Liver (tissue), 3 donors: ENCODE measurements around the gene AIP.

Source experiments
- ATF3 ChIP-seq: IDR thresholded peaks from 2 replicates; pipeline ENCODE4 v1.6.1; 2016; ENCODE audit warnings: antibody characterized with exemption
- CTCF ChIP-seq: fragments of 150-350 bp; IDR thresholded peaks from 2 replicates; pipeline ENCODE4 v1.5.1; 2017; ENCODE audit warnings: improper control_type of control experiment, low read depth, low read length; ENCODE audit not compliant: missing input control
- EGR1 ChIP-seq, 2 donors: IDR thresholded peaks; 2 replicates each; pipeline ENCODE4 v1.6.1; 2016 to 2018; ENCODE audit warnings: antibody characterized with exemption in 2 of 2, low read depth in 2 of 2
- FOXA1 ChIP-seq: IDR thresholded peaks from 2 replicates; pipeline ENCODE4 v1.6.1; 2016; ENCODE audit warnings: antibody characterized with exemption
- GABPA ChIP-seq, 2 donors: IDR thresholded peaks in 1 of 2; conservative IDR thresholded peaks in 1 of 2; 2 replicates each; pipeline ENCODE4 v1.6.1; 2016; ENCODE audit warnings: antibody characterized with exemption in 2 of 2, mild to moderate bottlenecking in 1 of 2, moderate library complexity in 1 of 2
- HNF4G ChIP-seq: IDR thresholded peaks from 2 replicates; pipeline ENCODE4 v1.6.1; 2016; ENCODE audit warnings: antibody characterized with exemption
- MAX ChIP-seq: IDR thresholded peaks from 2 replicates; pipeline ENCODE4 v1.6.1; 2016; ENCODE audit warnings: antibody characterized with exemption
- RAD21 ChIP-seq, 2 donors: IDR thresholded peaks; 2 replicates each; pipeline ENCODE4 v1.6.1; 2016; ENCODE audit warnings: antibody characterized with exemption in 2 of 2, mild to moderate bottlenecking in 2 of 2
- RXRA ChIP-seq, 2 donors: IDR thresholded peaks; 2 replicates each; pipeline ENCODE4 v1.6.1; 2017 to 2018; ENCODE audit warnings: antibody characterized with exemption in 2 of 2, mild to moderate bottlenecking in 1 of 2
- SP1 ChIP-seq: IDR thresholded peaks from 2 replicates; pipeline ENCODE4 v1.6.1; 2018; ENCODE audit warnings: antibody characterized with exemption, mild to moderate bottlenecking
- TAF1 ChIP-seq: conservative IDR thresholded peaks from 2 replicates; pipeline ENCODE4 v1.6.1; 2016; ENCODE audit warnings: antibody characterized with exemption, mild to moderate bottlenecking
- TF ChIP-seq, protein P1 (sequence below): IDR thresholded peaks from 2 replicates; pipeline ENCODE4 v1.6.1; 2016; ENCODE audit warnings: antibody characterized with exemption
- TF ChIP-seq, protein P2 (sequence below): IDR thresholded peaks from 2 replicates; pipeline ENCODE4 v1.6.1; 2016; ENCODE audit warnings: antibody characterized with exemption, mild to moderate bottlenecking
- donor health status: healthy.
- donor health status: healthy.

GRCh38 chr11:67538306-67538705 lies 55.5 kb downstream of the AIP start:
- TF ChIP-seq MAX = no peak
- TF ChIP-seq SP1 = no peak
- TF ChIP-seq EGR1 (IDR thresholded peaks at IDR 0.05; ENCODE audit: low read depth in 2 of 2) = no peak
- no peak for TF ChIP-seq RAD21 (IDR thresholded peaks at IDR 0.05)
- TF ChIP-seq HNF4G = no peak
- TF ChIP-seq CTCF = no peak
- TF ChIP-seq, protein P1, sequence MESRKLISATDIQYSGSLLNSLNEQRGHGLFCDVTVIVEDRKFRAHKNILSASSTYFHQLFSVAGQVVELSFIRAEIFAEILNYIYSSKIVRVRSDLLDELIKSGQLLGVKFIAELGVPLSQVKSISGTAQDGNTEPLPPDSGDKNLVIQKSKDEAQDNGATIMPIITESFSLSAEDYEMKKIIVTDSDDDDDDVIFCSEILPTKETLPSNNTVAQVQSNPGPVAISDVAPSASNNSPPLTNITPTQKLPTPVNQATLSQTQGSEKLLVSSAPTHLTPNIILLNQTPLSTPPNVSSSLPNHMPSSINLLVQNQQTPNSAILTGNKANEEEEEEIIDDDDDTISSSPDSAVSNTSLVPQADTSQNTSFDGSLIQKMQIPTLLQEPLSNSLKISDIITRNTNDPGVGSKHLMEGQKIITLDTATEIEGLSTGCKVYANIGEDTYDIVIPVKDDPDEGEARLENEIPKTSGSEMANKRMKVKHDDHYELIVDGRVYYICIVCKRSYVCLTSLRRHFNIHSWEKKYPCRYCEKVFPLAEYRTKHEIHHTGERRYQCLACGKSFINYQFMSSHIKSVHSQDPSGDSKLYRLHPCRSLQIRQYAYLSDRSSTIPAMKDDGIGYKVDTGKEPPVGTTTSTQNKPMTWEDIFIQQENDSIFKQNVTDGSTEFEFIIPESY = no peak
- no peak for TF ChIP-seq TAF1
- TF ChIP-seq RXRA (IDR thresholded peaks at IDR 0.05) = no peak
- TF ChIP-seq, protein P2, sequence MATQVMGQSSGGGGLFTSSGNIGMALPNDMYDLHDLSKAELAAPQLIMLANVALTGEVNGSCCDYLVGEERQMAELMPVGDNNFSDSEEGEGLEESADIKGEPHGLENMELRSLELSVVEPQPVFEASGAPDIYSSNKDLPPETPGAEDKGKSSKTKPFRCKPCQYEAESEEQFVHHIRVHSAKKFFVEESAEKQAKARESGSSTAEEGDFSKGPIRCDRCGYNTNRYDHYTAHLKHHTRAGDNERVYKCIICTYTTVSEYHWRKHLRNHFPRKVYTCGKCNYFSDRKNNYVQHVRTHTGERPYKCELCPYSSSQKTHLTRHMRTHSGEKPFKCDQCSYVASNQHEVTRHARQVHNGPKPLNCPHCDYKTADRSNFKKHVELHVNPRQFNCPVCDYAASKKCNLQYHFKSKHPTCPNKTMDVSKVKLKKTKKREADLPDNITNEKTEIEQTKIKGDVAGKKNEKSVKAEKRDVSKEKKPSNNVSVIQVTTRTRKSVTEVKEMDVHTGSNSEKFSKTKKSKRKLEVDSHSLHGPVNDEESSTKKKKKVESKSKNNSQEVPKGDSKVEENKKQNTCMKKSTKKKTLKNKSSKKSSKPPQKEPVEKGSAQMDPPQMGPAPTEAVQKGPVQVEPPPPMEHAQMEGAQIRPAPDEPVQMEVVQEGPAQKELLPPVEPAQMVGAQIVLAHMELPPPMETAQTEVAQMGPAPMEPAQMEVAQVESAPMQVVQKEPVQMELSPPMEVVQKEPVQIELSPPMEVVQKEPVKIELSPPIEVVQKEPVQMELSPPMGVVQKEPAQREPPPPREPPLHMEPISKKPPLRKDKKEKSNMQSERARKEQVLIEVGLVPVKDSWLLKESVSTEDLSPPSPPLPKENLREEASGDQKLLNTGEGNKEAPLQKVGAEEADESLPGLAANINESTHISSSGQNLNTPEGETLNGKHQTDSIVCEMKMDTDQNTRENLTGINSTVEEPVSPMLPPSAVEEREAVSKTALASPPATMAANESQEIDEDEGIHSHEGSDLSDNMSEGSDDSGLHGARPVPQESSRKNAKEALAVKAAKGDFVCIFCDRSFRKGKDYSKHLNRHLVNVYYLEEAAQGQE = no peak
- TF ChIP-seq ATF3 = no peak
- TF ChIP-seq GABPA (IDR thresholded peaks at IDR 0.05 in 1 of 2, conservative IDR thresholded peaks at IDR 0.05 in 1 of 2) = no peak
- no peak for TF ChIP-seq FOXA1
